Activated T-helper 1 cell treated with anti-CD3 and anti-CD28 coated beads, Interleukin-12 subunit alpha, Interleukin-12 subunit beta, Interleukin-2, Interleukin-4 antibody, amounts not matched to agents 30 ng/mL and 10 ng/mL and 1 ng/mL, durations not matched to agents 14 hours and 24 hours and 36 hours (primary cell): ENCODE data around the gene BRF1. TPM values are rescaled to one million over a fixed set of nuclear protein-coding genes. Genes with fewer than 3 reads are reported as not detected.

ENCODE experiments used
- DNase-seq: peaks from one replicate; pipeline ENCODE4 v3.0.0; 2021; ENCODE audit warnings: low spot score
- H3K27ac Mint-ChIP-seq: one replicate; pipeline ENCODE4 v1.8.0; 2021; ENCODE audit warnings: mild to moderate bottlenecking, mixed read lengths
- H3K27me3 Mint-ChIP-seq: one replicate; pipeline ENCODE4 v1.8.0; 2022; ENCODE audit warnings: mild to moderate bottlenecking, moderate library complexity, mixed read lengths; ENCODE audit not compliant: insufficient read depth
- H3K36me3 Mint-ChIP-seq: one replicate; pipeline ENCODE4 v1.8.0; 2021; ENCODE audit warnings: low read depth, mixed read lengths
- H3K4me1 Mint-ChIP-seq: one replicate; pipeline ENCODE4 v1.8.0; 2021; ENCODE audit warnings: low read depth, mixed read lengths
- H3K4me3 Mint-ChIP-seq: one replicate; pipeline ENCODE4 v1.8.0; 2021; ENCODE audit warnings: mild to moderate bottlenecking, moderate library complexity, mixed read lengths
- H3K9me3 Mint-ChIP-seq: one replicate; pipeline ENCODE4 v1.8.0; 2021; ENCODE audit warnings: mixed read lengths
- intact Hi-C: fragments of 100-400 bp; cut with micrococcal nuclease; formaldehyde crosslinking; loops from one replicate; pipeline ENCODE4 v1.15.1; 2024
- total RNA-seq: library from RNA; stranded (reverse); gene quantifications from 2 replicates; pipeline ENCODE4 v1.2.3, GENCODE V29; 2022

The BRF1 gene
- total RNA-seq, 1 donor from 2014 or later, result 46.9 TPM

GRCh38 chr14:105165761-105166485 lies 134.9 kb downstream of the BRF1 start:
- Mint-ChIP-seq H3K4me1 (peaks cover 6% of the 10 kb centered on the region), H3K4me3 (peak overlapping the region; percentile 6)

GRCh38 chr14:105165134-105165704 lies 135.6 kb downstream of the BRF1 start:
- Mint-ChIP-seq H3K27me3 (peaks cover 17% of the 10 kb centered on the region), H3K4me3 (no peak overlapping the region), H3K9me3 (no peaks in the 10 kb centered on the region), H3K4me1 (peaks cover 6% of the 10 kb centered on the region), H3K36me3 (no peaks in the 10 kb centered on the region), H3K27ac (no peak overlapping the region)
- DNase-seq, result no peak
- intact Hi-C loops, result loop anchor here (5.0 kb wide), 1 partner anchor 73 kb away; no protein-coding TSS in a partner anchor

More at GRCh38 chr14:105165761-105166485, 134.9 kb downstream of the BRF1 start:
- H3K9me3 Mint-ChIP-seq, result no peaks in the 10 kb centered on the region
- no peaks in the 10 kb centered on the region for H3K36me3 Mint-ChIP-seq
- peaks cover 21% of the 10 kb centered on the region for H3K27me3 Mint-ChIP-seq
- no peak overlapping the region for H3K27ac Mint-ChIP-seq
- intact Hi-C loops, result loop anchor here (5.0 kb wide), 1 partner anchor 74 kb away; no protein-coding TSS in a partner anchor
- DNase-seq, result no peak

GRCh38 chr14:105163040-105163742 lies 137.6 kb downstream of the BRF1 start:
- H3K27me3 Mint-ChIP-seq, result peaks cover 8% of the 10 kb centered on the region
- H3K36me3 Mint-ChIP-seq, result no peaks in the 10 kb centered on the region
- H3K9me3 Mint-ChIP-seq, result no peaks in the 10 kb centered on the region
- intact Hi-C loops, result no loop called here
- no peak overlapping the region for H3K4me3 Mint-ChIP-seq
- H3K27ac Mint-ChIP-seq, result no peak overlapping the region
- H3K4me1 Mint-ChIP-seq, result no peaks in the 10 kb centered on the region
- no peak for DNase-seq

GRCh38 chr14:105162669-105162979 lies 138.2 kb downstream of the BRF1 start:
- H3K4me3 Mint-ChIP-seq, result no peak overlapping the region
- no peaks in the 10 kb centered on the region for H3K36me3 Mint-ChIP-seq
- no peak overlapping the region for H3K27ac Mint-ChIP-seq
- DNase-seq, result no peak
- peaks cover 8% of the 10 kb centered on the region for H3K27me3 Mint-ChIP-seq
- intact Hi-C loops, result no loop called here
- no peaks in the 10 kb centered on the region for H3K9me3 Mint-ChIP-seq
- no peaks in the 10 kb centered on the region for H3K4me1 Mint-ChIP-seq

- Mint-ChIP-seq H3K36me3 (no peaks in the 10 kb centered on the region), H3K27me3 (peaks cover 8% of the 10 kb centered on the region), H3K9me3 (no peaks in the 10 kb centered on the region), H3K27ac (no peak overlapping the region), H3K4me3 (no peak overlapping the region), H3K4me1 (no peaks in the 10 kb centered on the region)
- intact Hi-C loops, result no loop called here
- no peak for DNase-seq
Observed at GRCh38 chr14:105161964-105162668, 138.7 kb downstream of the BRF1 start.

GRCh38 chr14:105161309-105161708 lies 139.5 kb downstream of the BRF1 start:
- no peak overlapping the region for H3K27ac Mint-ChIP-seq
- H3K4me3 Mint-ChIP-seq, result no peak overlapping the region
- no peak for DNase-seq
- no peaks in the 10 kb centered on the region for H3K4me1 Mint-ChIP-seq
- intact Hi-C loops, result no loop called here
- H3K36me3 Mint-ChIP-seq, result no peaks in the 10 kb centered on the region
- no peaks in the 10 kb centered on the region for H3K9me3 Mint-ChIP-seq
- H3K27me3 Mint-ChIP-seq, result peaks cover 4% of the 10 kb centered on the region

- H3K27me3 Mint-ChIP-seq, result peaks cover 4% of the 10 kb centered on the region
- no peak for DNase-seq
- no peak overlapping the region for H3K27ac Mint-ChIP-seq
- H3K4me3 Mint-ChIP-seq, result no peak overlapping the region
- H3K4me1 Mint-ChIP-seq, result no peaks in the 10 kb centered on the region
- no peaks in the 10 kb centered on the region for H3K36me3 Mint-ChIP-seq
- no peaks in the 10 kb centered on the region for H3K9me3 Mint-ChIP-seq
- intact Hi-C loops, result no loop called here
Observed at GRCh38 chr14:105160776-105161175, 140.0 kb downstream of the BRF1 start.

- Mint-ChIP-seq H3K4me3 (no peak overlapping the region), H3K36me3 (no peaks in the 10 kb centered on the region), H3K27ac (no peak overlapping the region), H3K9me3 (no peaks in the 10 kb centered on the region), H3K27me3 (no peaks in the 10 kb centered on the region), H3K4me1 (no peaks in the 10 kb centered on the region)
- intact Hi-C loops, result no loop called here
- no peak for DNase-seq
Observed at GRCh38 chr14:105159344-105159743, 141.5 kb downstream of the BRF1 start.

Other genes starting within 250 kb of the BRF1 start
- gene GPR132, start 235.6 kb downstream of the BRF1 start, total RNA-seq, result 24.6 and 24.9 TPM in 2 replicates
- 6.5 and 7.4 TPM in 2 replicates for gene JAG2, start 132.2 kb downstream of the BRF1 start, total RNA-seq
- 8.5 and 10.9 TPM in 2 replicates for gene NUDT14, start 119.7 kb downstream of the BRF1 start, total RNA-seq
- gene BTBD6, start 52.5 kb downstream of the BRF1 start, total RNA-seq, result 41.1 and 41.9 TPM in 2 replicates
- 28.2 and 32.3 TPM in 2 replicates for gene PACS2, start 13.7 kb upstream of the BRF1 start, total RNA-seq
- 7.4 and 9.1 TPM in 2 replicates for gene TEX22, start 97.5 kb upstream of the BRF1 start, total RNA-seq
- gene MTA1, start 118.8 kb upstream of the BRF1 start, total RNA-seq, result 173 and 181 TPM in 2 replicates
- not detected in 2 replicates for gene CRIP2, start 173.8 kb upstream of the BRF1 start, total RNA-seq
- 97.1 and 103 TPM in 2 replicates for gene CRIP1, start 185.9 kb upstream of the BRF1 start, total RNA-seq
- 44.5 and 46.1 TPM in 2 replicates for gene TEDC1, start 190.2 kb upstream of the BRF1 start, total RNA-seq
- gene TMEM121, start 225.6 kb upstream of the BRF1 start, total RNA-seq, result 9.9 and 11.7 TPM in 2 replicates